IMR-90 (cell line): ENCODE data around the gene RGL1. TPM values are rescaled to one million over a fixed set of nuclear protein-coding genes. Genes with fewer than 3 reads are reported as not detected.

Experiments used
- ATAC-seq: fragments of 200-7000 bp; cut with Tn5 transposase; 2 replicates; pipeline ENCODE4 v1.9.1; 2020; ENCODE audit warnings: low read depth, mild to moderate bottlenecking, moderate library complexity
- BruUV-seq: library from RNA; stranded (reverse); fragments of 400-500 nt; replicated peaks from 2 replicates; lab custom pipeline; 2021; lab: Mats Ljungman, UMichigan
- CTCF ChIA-PET: fragments of 300-600 bp; formaldehyde crosslinking; extraction: SDS; loops from one replicate; lab custom pipeline; 2021; ENCODE audit warnings: antibody characterized with exemption; lab: Yijun Ruan, JAX
- POLR2A ChIA-PET: fragments of 300-600 bp; sonication (Branson Sonifier 250); formaldehyde crosslinking; loops from one replicate; lab custom pipeline; 2022; ENCODE audit warnings: antibody characterized with exemption; ENCODE audit not compliant: unreplicated experiment; lab: Charles Lee
- DNase-seq: peaks from one replicate; pipeline ENCODE4 v3.0.0; 2013
- H2AFZ ChIP-seq: replicated peaks from 2 replicates; pipeline ENCODE3; 2013; ENCODE audit warnings: low read length, mild to moderate bottlenecking; ENCODE audit not compliant: poor library complexity
- H2AK5ac ChIP-seq: 2 replicates; pipeline ENCODE4 v1.6.1; 2013; ENCODE audit warnings: low read depth, low read length, inconsistent platforms
- H2AK9ac ChIP-seq: replicated peaks from 2 replicates; pipeline ENCODE3; 2013; ENCODE audit warnings: mild to moderate bottlenecking, low read depth, low read length, moderate library complexity; ENCODE audit not compliant: poor library complexity
- H2BK120ac ChIP-seq: 2 replicates; pipeline ENCODE4 v1.6.1; 2013; ENCODE audit warnings: low read depth, low read length, inconsistent platforms
- H2BK15ac ChIP-seq: 3 replicates; pipeline ENCODE4 v1.6.1; 2013; ENCODE audit warnings: low read depth, low read length, inconsistent platforms
- H2BK20ac ChIP-seq: 2 replicates; pipeline ENCODE4 v1.6.1; 2013; ENCODE audit warnings: low read depth, mild to moderate bottlenecking, inconsistent platforms, low read length, moderate library complexity
- H2BK5ac ChIP-seq: 2 replicates; pipeline ENCODE4 v1.6.1; 2013; ENCODE audit warnings: mild to moderate bottlenecking, low read depth, low read length, inconsistent platforms; ENCODE audit not compliant: poor library complexity, severe bottlenecking
- H3K14ac ChIP-seq: replicated peaks from 2 replicates; pipeline ENCODE4 v1.6.1; 2013; ENCODE audit warnings: low read depth, low read length, inconsistent platforms
- H3K18ac ChIP-seq: 2 replicates; pipeline ENCODE4 v1.6.1; 2013; ENCODE audit warnings: low read depth, low read length, control low read depth
- H3K23ac ChIP-seq: 2 replicates; pipeline ENCODE4 v1.6.1; 2013; ENCODE audit warnings: low read depth, low read length, inconsistent platforms
- H3K27ac ChIP-seq: 2 replicates; pipeline ENCODE4 v1.5.1; 2013; ENCODE audit warnings: mild to moderate bottlenecking, control low read depth, low read length; ENCODE audit not compliant: insufficient read depth
- H3K27me3 ChIP-seq: 2 replicates; pipeline ENCODE4 v1.6.1; 2013; ENCODE audit warnings: low read length; ENCODE audit not compliant: control insufficient read depth, insufficient read depth
- H3K36me3 ChIP-seq: 2 replicates; pipeline ENCODE4 v1.6.1; 2013; ENCODE audit warnings: low read length, mixed read lengths; ENCODE audit not compliant: control insufficient read depth, insufficient read depth
- H3K4ac ChIP-seq: 2 replicates; pipeline ENCODE4 v1.6.1; 2013; ENCODE audit warnings: low read depth, low read length, inconsistent platforms
- H3K4me1 ChIP-seq: 2 replicates; pipeline ENCODE4 v1.6.1; 2013; ENCODE audit warnings: low read length, mixed read lengths; ENCODE audit not compliant: control insufficient read depth, insufficient read depth
- H3K4me2 ChIP-seq: 2 replicates; pipeline ENCODE4 v1.6.1; 2013; ENCODE audit warnings: low read depth, mild to moderate bottlenecking, control low read depth, low read length, moderate library complexity
- H3K4me3 ChIP-seq: 2 replicates; pipeline ENCODE4 v1.5.1; 2013; ENCODE audit warnings: low read depth, mild to moderate bottlenecking, control low read depth, low read length, moderate library complexity; ENCODE audit not compliant: insufficient read depth
- H3K56ac ChIP-seq: 2 replicates; pipeline ENCODE4 v1.6.1; 2013; ENCODE audit warnings: low read length, inconsistent platforms; ENCODE audit not compliant: insufficient read depth; ENCODE audit errors: extremely low read depth
- H3K79me1 ChIP-seq, 2 experiments: 2 replicates each; pipeline ENCODE4 v1.6.1; 2013; ENCODE audit warnings: low read length in 2 of 2, inconsistent platforms in 1 of 2, low read depth in 1 of 2
- H3K9ac ChIP-seq: 2 replicates; pipeline ENCODE4 v1.6.1; 2013; ENCODE audit warnings: low read depth, low read length, control low read depth
- H3K9me1 ChIP-seq: 2 replicates; pipeline ENCODE4 v1.6.1; 2013; ENCODE audit warnings: low read length, inconsistent platforms; ENCODE audit not compliant: insufficient read depth
- H3K9me3 ChIP-seq: 2 replicates; pipeline ENCODE4 v1.6.1; 2013; ENCODE audit warnings: low read length; ENCODE audit not compliant: control insufficient read depth, insufficient read depth
- H4K20me1 ChIP-seq: 2 replicates; pipeline ENCODE4 v1.6.1; 2013; ENCODE audit warnings: low read length, inconsistent platforms; ENCODE audit not compliant: insufficient read depth
- H4K5ac ChIP-seq: 2 replicates; pipeline ENCODE4 v1.6.1; 2013; ENCODE audit warnings: mild to moderate bottlenecking, low read depth, low read length, control low read depth
- H4K8ac ChIP-seq, 2 experiments: 2 replicates each; pipeline ENCODE4 v1.6.1; 2013; ENCODE audit warnings: low read depth in 2 of 2, low read length in 2 of 2, control low read depth in 1 of 2, inconsistent platforms in 1 of 2
- H4K91ac ChIP-seq: 2 replicates; pipeline ENCODE4 v1.6.1; 2013; ENCODE audit warnings: low read depth, low read length, inconsistent platforms; ENCODE audit not compliant: insufficient read depth
- BHLHE40 ChIP-seq: fragments of 150-350 bp; IDR thresholded peaks from 2 replicates; pipeline ENCODE4 v1.6.1; 2016; ENCODE audit warnings: mild to moderate bottlenecking, low read depth, low read length
- CEBPB ChIP-seq: IDR thresholded peaks from 2 replicates; pipeline ENCODE4 v1.6.1; 2012; ENCODE audit warnings: low read depth, low read length, improper control_type of control experiment
- CHD1 ChIP-seq: IDR thresholded peaks from 2 replicates; pipeline ENCODE4 v1.6.1; 2012; ENCODE audit warnings: low read depth, low read length, improper control_type of control experiment
- CTCF ChIP-seq: conservative IDR thresholded peaks from 2 replicates; pipeline ENCODE4 v1.5.1; 2012; ENCODE audit warnings: mild to moderate bottlenecking, low read depth, low read length, improper control_type of control experiment
- ELK1 ChIP-seq: fragments of 150-350 bp; IDR thresholded peaks from 2 replicates; pipeline ENCODE4 v1.6.1; 2016; ENCODE audit warnings: low read depth, mild to moderate bottlenecking, low read length, moderate library complexity, borderline replicate concordance
- FOS ChIP-seq: fragments of 150-350 bp; IDR thresholded peaks from 2 replicates; pipeline ENCODE4 v1.6.1; 2016; ENCODE audit warnings: low read depth, low read length
- MAFK ChIP-seq: IDR thresholded peaks from 2 replicates; pipeline ENCODE4 v1.6.1; 2012; ENCODE audit warnings: low read depth, low read length, improper control_type of control experiment
- MAZ ChIP-seq: IDR thresholded peaks from 2 replicates; pipeline ENCODE4 v1.6.1; 2012; ENCODE audit warnings: low read depth, mild to moderate bottlenecking, low read length, improper control_type of control experiment, moderate library complexity, borderline replicate concordance
- MXI1 ChIP-seq: IDR thresholded peaks from 2 replicates; pipeline ENCODE4 v1.6.1; 2012; ENCODE audit warnings: low read depth, mild to moderate bottlenecking, low read length, moderate library complexity, borderline replicate concordance
- NFE2L2 ChIP-seq: fragments of 150-350 bp; IDR thresholded peaks from 2 replicates; pipeline ENCODE4 v1.6.1; 2016; ENCODE audit warnings: low read depth, mild to moderate bottlenecking, low read length
- POLR2A ChIP-seq: IDR thresholded peaks from 2 replicates; pipeline ENCODE4 v1.6.1; 2012; ENCODE audit warnings: mild to moderate bottlenecking, low read depth, low read length
- RAD21 ChIP-seq: IDR thresholded peaks from 2 replicates; pipeline ENCODE4 v1.6.1; 2012; ENCODE audit warnings: low read length, improper control_type of control experiment
- RCOR1 ChIP-seq: IDR thresholded peaks from 2 replicates; pipeline ENCODE4 v1.6.1; 2012; ENCODE audit warnings: mild to moderate bottlenecking, low read length, improper control_type of control experiment; ENCODE audit not compliant: insufficient replicate concordance
- RFX5 ChIP-seq: IDR thresholded peaks from 2 replicates; pipeline ENCODE4 v1.8.0; 2012; ENCODE audit warnings: low read depth, mild to moderate bottlenecking, low read length, moderate library complexity
- SMC3 ChIP-seq: fragments of 150-350 bp; IDR thresholded peaks from 2 replicates; pipeline ENCODE4 v1.6.1; 2016; ENCODE audit warnings: low read depth, mild to moderate bottlenecking, antibody characterized with exemption, low read length, moderate library complexity
- USF2 ChIP-seq: fragments of 150-350 bp; IDR thresholded peaks from 2 replicates; pipeline ENCODE4 v1.6.1; 2017; ENCODE audit warnings: mild to moderate bottlenecking, antibody characterized with exemption, low read length, low read depth
- WGBS, 2 experiments: methylation state at CpG; one replicate each; pipeline versions ENCODE4 v1.1.5 to v1.1.7; 2013; ENCODE audit warnings: missing lambda C conversion rate in 2 of 2; ENCODE audit not compliant: insufficient read length in 1 of 2; ENCODE audit errors: extremely low coverage in 2 of 2; 5-methylcytosine and 5-hydroxymethylcytosine counted together
- dilution Hi-C: fragments of 300-500 bp; cut with HindIII; formaldehyde crosslinking; loops from one replicate; pipeline ENCODE4 v1.14.3; 2018; ENCODE audit warnings: low sequenced_read_pairs; ENCODE audit not compliant: unreplicated experiment
- in situ Hi-C: fragments of 300-500 bp; cut with MboI; formaldehyde crosslinking; loops from 3 replicates; pipeline ENCODE4 v1.14.3; 2019; ENCODE audit warnings: low sequenced_read_pairs, inconsistent platforms, mixed read lengths
- intact Hi-C: fragments of 100-400 bp; cut with micrococcal nuclease; formaldehyde crosslinking; loops from 2 replicates; pipeline ENCODE4 v1.10.0; 2022
- polyA plus RNA-seq, 3 experiments: library from polyadenylated mRNA; depleted of rRNA; stranded (reverse); fragments of >200 nt; gene quantifications; 2 replicates each; pipeline ENCODE4 v1.2.3, GENCODE V29; 2012; ENCODE audit warnings: low replicate concordance in 1 of 3
- total RNA-seq: library from RNA; depleted of rRNA; stranded (reverse); fragments of >200 nt; gene quantifications from 2 replicates; pipeline ENCODE4 v1.2.3, GENCODE V29; 2012

The RGL1 gene
- total and polyA plus RNA-seq, 2 of the 4 experiments (the other 2 are of a cell fraction), result 4.7 to 7.5 TPM

GRCh38 chr1:183824291-183824690 is 19.4 kb downstream of the RGL1 start:
- Histone ChIP-seq H3K4ac (no peak overlapping the region), H2BK15ac (no peak overlapping the region), H3K23ac (no peak overlapping the region), H3K27ac (no peak overlapping the region), H4K91ac (no peak overlapping the region), H3K4me2 (no peak overlapping the region), H3K56ac (no peak overlapping the region), H2AFZ (no peak overlapping the region), H2BK5ac (no peak overlapping the region), H3K27me3 (no peaks in the 10 kb centered on the region), H3K36me3 (no peaks in the 10 kb centered on the region), H3K79me1 (peaks cover 3 to 30% of the 10 kb centered on the region in 2 experiments; a peak in 3 of 4 replicates), H2BK120ac (no peak overlapping the region), H3K4me1 (peaks cover 10% of the 10 kb centered on the region), H2BK20ac (peak overlapping the region; percentile 9; the same call in 1 of the 2 replicates), H2AK5ac (no peak overlapping the region), H3K18ac (no peak overlapping the region), H3K9me3 (no peaks in the 10 kb centered on the region), H3K4me3 (no peak overlapping the region), H2AK9ac (no peak overlapping the region), H3K14ac (no peak overlapping the region; the same call in 1 of the 2 replicates), H4K20me1 (no peaks in the 10 kb centered on the region), H4K5ac (no peak overlapping the region), H3K9me1 (peaks cover 8% of the 10 kb centered on the region), H3K9ac (no peak overlapping the region), H4K8ac (no peak overlapping the region)
- ChIA-PET POLR2A (no interaction called here), CTCF (interaction anchor here (1.8 kb wide), 1 partner anchor 92 kb away, joined by 4 read pairs; no protein-coding TSS in a partner anchor)
- no TSS peak for BruUV-seq
- in situ Hi-C loops (no loop called here), intact Hi-C loops (no loop called here), dilution Hi-C loops (no loop called here)
- ATAC-seq (no peak), DNase-seq (no peak)
- TF ChIP-seq CTCF (no peak), USF2 (no peak), MAZ (no peak), RFX5 (no peak), RAD21 (no peak), MAFK (no peak), CEBPB (no peak), FOS (no peak), POLR2A (no peak), CHD1 (no peak), MXI1 (no peak), RCOR1 (no peak), ELK1 (no peak), SMC3 (no peak), NFE2L2 (no peak), BHLHE40 (no peak)
- WGBS, 2 experiments, result no CpG with 5 or more reads among the region's 1 CpG
